SH-SY5Y (cell line): Measurements from ENCODE around the gene RBM5.

Source experiments
- GATA2 ChIP-seq: IDR thresholded peaks from 2 replicates; pipeline ENCODE4 v1.6.1; 2011; ENCODE audit warnings: mild to moderate bottlenecking, low read depth, low read length
- GATA3 ChIP-seq: IDR thresholded peaks from 2 replicates; pipeline ENCODE4 v1.6.1; 2011; ENCODE audit warnings: low read depth, mild to moderate bottlenecking, low read length, moderate library complexity

GRCh38 chr3:50162034-50162883 is 73.5 kb downstream of the RBM5 start:
- TF ChIP-seq GATA2 (no peak), GATA3 (no peak)
